GM12878 (cell line): ENCODE measurements around the gene ARFIP1. TPM values are rescaled to one million over a fixed set of nuclear protein-coding genes. Genes with fewer than 3 reads are reported as not detected.

ENCODE experiments used
- ATAC-seq: fragments of 200-7000 bp; cut with Tn5 transposase; 3 replicates; pipeline ENCODE4 v1.9.1; 2020; ENCODE audit warnings: mild to moderate bottlenecking, moderate library complexity
- BruUV-seq: library from RNA; stranded (reverse); fragments of 400-500 nt; replicated peaks from 2 replicates; lab custom pipeline; 2021; lab: Mats Ljungman, UMichigan
- CTCF ChIA-PET: fragments of 300-600 bp; sonication (Branson Sonifier 250); formaldehyde crosslinking; extraction: SDS; loops from one replicate; lab custom pipeline; 2021; ENCODE audit warnings: inconsistent platforms; lab: Yijun Ruan, JAX
- POLR2A ChIA-PET: fragments of 350-600 bp; formaldehyde crosslinking; extraction: SDS; loops from one replicate; lab custom pipeline; 2021; ENCODE audit warnings: inconsistent platforms; lab: Charles Lee
- RAD21 ChIA-PET: fragments of 300-600 bp; sonication (Branson Sonifier 250); formaldehyde crosslinking; loops from one replicate; lab custom pipeline; 2023; ENCODE audit warnings: antibody characterized with exemption; ENCODE audit not compliant: unreplicated experiment; lab: Charles Lee
- SMC1A ChIA-PET: fragments of 300-600 bp; sonication (Branson Sonifier 250); formaldehyde crosslinking; loops from one replicate; lab custom pipeline; 2023; ENCODE audit not compliant: unreplicated experiment, uncharacterized antibody; lab: Charles Lee
- DNase-seq: peaks from one replicate; pipeline ENCODE4 v3.0.0-alpha.2; 2011; ENCODE audit warnings: low read depth, low spot score
- FAIRE-seq: peaks from 3 replicates; lab custom pipeline; 2011; peaks lifted over from hg19 to GRCh38; lab: Jason Lieb, UNC
- H2AFZ ChIP-seq: 2 replicates; pipeline ENCODE4 v1.6.0; 2011; ENCODE audit warnings: low read depth, low read length, control low read depth; ENCODE audit not compliant: control insufficient read depth
- H3K27ac ChIP-seq: 2 replicates; pipeline ENCODE4 v1.5.1; 2011; ENCODE audit warnings: control low read depth; ENCODE audit not compliant: control insufficient read depth, insufficient read depth
- H3K27me3 ChIP-seq, 2 experiments: replicated peaks in 1 of 2; 2 replicates each; pipeline versions ENCODE4 v1.6.0 to v1.6.1; 2011; ENCODE audit warnings: low read length in 1 of 2; ENCODE audit not compliant: control insufficient read depth in 2 of 2, insufficient read depth in 2 of 2
- H3K36me3 ChIP-seq, 2 experiments: 2 replicates each; pipeline ENCODE4 v1.5.1; 2011; ENCODE audit warnings: low read length in 1 of 2; ENCODE audit not compliant: control insufficient read depth in 2 of 2, insufficient read depth in 2 of 2
- H3K4me1 ChIP-seq: 2 replicates; pipeline ENCODE4 v1.6.1; 2011; ENCODE audit warnings: mild to moderate bottlenecking, low read length, moderate library complexity, mixed read lengths; ENCODE audit not compliant: control insufficient read depth, insufficient read depth
- H3K4me2 ChIP-seq: 2 replicates; pipeline ENCODE4 v1.6.0; 2011; ENCODE audit warnings: control low read depth; ENCODE audit not compliant: control insufficient read depth, insufficient read depth
- H3K4me3 ChIP-seq: fragments of 200-600 bp; sonication (generic); 2 replicates; pipeline ENCODE4 v1.5.1; 2016
- H3K79me2 ChIP-seq: 2 replicates; pipeline ENCODE4 v1.6.0; 2011; ENCODE audit warnings: low read length; ENCODE audit not compliant: control insufficient read depth, insufficient read depth
- H3K9ac ChIP-seq: 2 replicates; pipeline ENCODE4 v1.8.0; 2011; ENCODE audit warnings: low read length, control low read depth, mixed read lengths; ENCODE audit not compliant: control insufficient read depth, insufficient read depth
- H3K9me3 ChIP-seq: replicated peaks from 3 replicates; pipeline ENCODE4 v1.5.1; 2011; ENCODE audit warnings: mild to moderate bottlenecking, low read length; ENCODE audit not compliant: control insufficient read depth, insufficient read depth
- H4K20me1 ChIP-seq: 2 replicates; pipeline ENCODE4 v1.6.0; 2011; ENCODE audit not compliant: control insufficient read depth, insufficient read depth
- ASH2L ChIP-seq: fragments of 300-600, 200-600 bp; sonication (generic); IDR thresholded peaks from 2 replicates; pipeline ENCODE4 v1.6.1; 2017; ENCODE audit warnings: low read depth, mild to moderate bottlenecking, borderline replicate concordance
- BMI1 ChIP-seq: fragments of 450-650 bp; IDR thresholded peaks from 2 replicates; pipeline ENCODE4 v1.6.1; 2016; ENCODE audit warnings: mild to moderate bottlenecking, moderate library complexity, borderline replicate concordance
- CHD2 ChIP-seq: IDR thresholded peaks from 2 replicates; pipeline ENCODE4 v1.6.1; 2011; ENCODE audit warnings: low read depth, low read length, improper control_type of control experiment, borderline replicate concordance
- CREM ChIP-seq: IDR thresholded peaks from 2 replicates; pipeline ENCODE4 v1.6.1; 2014; ENCODE audit warnings: antibody characterized with exemption, low read depth
- DPF2 ChIP-seq: fragments of 450-650 bp; IDR thresholded peaks from 2 replicates; pipeline ENCODE4 v1.6.1; 2017; ENCODE audit warnings: mild to moderate bottlenecking
- E2F8 ChIP-seq: fragments of 450-650 bp; IDR thresholded peaks from 2 replicates; pipeline ENCODE4 v1.6.1; 2018; ENCODE audit warnings: mild to moderate bottlenecking, low read depth, moderate library complexity; ENCODE audit not compliant: partially characterized antibody
- EED ChIP-seq: sonication (generic); IDR thresholded peaks from 2 replicates; pipeline ENCODE4 v1.6.1; 2016; ENCODE audit warnings: antibody characterized with exemption, low read depth
- ESRRA ChIP-seq: IDR thresholded peaks from 2 replicates; pipeline ENCODE4 v1.6.1; 2012; ENCODE audit warnings: mild to moderate bottlenecking, low read length, improper control_type of control experiment
- FOXK2 ChIP-seq: fragments of 450-650 bp; IDR thresholded peaks from 2 replicates; pipeline ENCODE4 v1.6.1; 2017; ENCODE audit warnings: mild to moderate bottlenecking, moderate library complexity
- PML ChIP-seq: IDR thresholded peaks from 2 replicates; pipeline ENCODE4 v1.6.1; 2012; ENCODE audit warnings: low read length, inconsistent platforms
- RCOR1 ChIP-seq: conservative IDR thresholded peaks from 2 replicates; pipeline ENCODE4 v1.6.1; 2012; ENCODE audit warnings: low read depth, low read length, improper control_type of control experiment
- SKIL ChIP-seq: fragments of 450-650 bp; IDR thresholded peaks from 2 replicates; pipeline ENCODE4 v1.6.1; 2017; ENCODE audit warnings: mild to moderate bottlenecking, low read depth, inconsistent platforms; ENCODE audit not compliant: poor library complexity, severe bottlenecking
- SMAD5 ChIP-seq: IDR thresholded peaks from 2 replicates; pipeline ENCODE4 v1.6.1; 2016; ENCODE audit warnings: antibody characterized with exemption, low read depth
- SREBF1 ChIP-seq: IDR thresholded peaks from 2 replicates; pipeline ENCODE4 v1.6.1; 2012; ENCODE audit warnings: mild to moderate bottlenecking, low read length
- YY1 ChIP-seq: IDR thresholded peaks from 2 replicates; pipeline ENCODE4 v1.6.1; 2011; ENCODE audit warnings: low read depth, mild to moderate bottlenecking, low read length
- ZBED1 ChIP-seq: IDR thresholded peaks from 2 replicates; pipeline ENCODE4 v1.6.1; 2016; ENCODE audit warnings: borderline replicate concordance
- ZNF24 ChIP-seq: fragments of 450-650 bp; IDR thresholded peaks from 2 replicates; pipeline ENCODE4 v1.6.1; 2017; ENCODE audit warnings: antibody characterized with exemption, mild to moderate bottlenecking
- WGBS: methylation state at CpG from one replicate; pipeline ENCODE4 v1.1.6; 2016; ENCODE audit warnings: low lambda C conversion rate; ENCODE audit not compliant: insufficient replicate concordance, insufficient coverage; ENCODE audit errors: missing lambda C conversion rate; 5-methylcytosine and 5-hydroxymethylcytosine counted together
- in situ Hi-C: fragments of 300-500 bp; cut with MboI; formaldehyde crosslinking; loops from 9 replicates; pipeline ENCODE4 v1.14.3; 2018; ENCODE audit warnings: mixed read lengths
- intact Hi-C: fragments of 100-400 bp; cut with micrococcal nuclease; formaldehyde crosslinking; loops from one replicate; pipeline ENCODE4 v1.14.2; 2022; ENCODE audit not compliant: unreplicated experiment
- polyA plus RNA-seq, 11 experiments: library from polyadenylated mRNA; depleted of rRNA in 4 of 11; unstranded in 6 of 11; stranded (reverse) in 5 of 11; fragments of >200 nt; fragmentation: Nextera tagmentation in 4 of 11; fragmentation: Illumina TruSeq in 1 of 11; extraction: Ambion mirVana in 4 of 11; extraction: Trizol in 1 of 11; gene quantifications; 1 replicate in 1 of 11; 2 replicates in 10 of 11; pipeline versions ENCODE4 v1.2.1 to v1.2.3, GENCODE V29; 2011 to 2016; ENCODE audit warnings: inconsistent platforms in 2 of 11, missing spikeins in 2 of 11, low read depth in 1 of 11
- total RNA-seq, 4 experiments: library from RNA; depleted of rRNA in 3 of 4; stranded (reverse); fragments of >200 nt in 3 of 4; fragmentation: Illumina TruSeq in 1 of 4; extraction: Trizol in 1 of 4; gene quantifications; 2 replicates each; pipeline versions ENCODE4 v1.2.1 to v1.2.3, GENCODE V29; 2013 to 2021
- TF ChIP-seq, protein P1 (sequence below): IDR thresholded peaks from 2 replicates; pipeline ENCODE4 v1.6.1; 2012; ENCODE audit warnings: low read depth, low read length, improper control_type of control experiment
- TF ChIP-seq, protein P2 (sequence below): IDR thresholded peaks from 2 replicates; pipeline ENCODE4 v1.6.1; 2012; ENCODE audit warnings: low read length, inconsistent platforms

The ARFIP1 gene
- total and polyA plus RNA-seq, 10 of the 15 experiments (the other 5 are each of a cell fraction or from before 2014, with no cell fraction given) = 9.5 to 21.7 (median 15.4) TPM

DNA sequence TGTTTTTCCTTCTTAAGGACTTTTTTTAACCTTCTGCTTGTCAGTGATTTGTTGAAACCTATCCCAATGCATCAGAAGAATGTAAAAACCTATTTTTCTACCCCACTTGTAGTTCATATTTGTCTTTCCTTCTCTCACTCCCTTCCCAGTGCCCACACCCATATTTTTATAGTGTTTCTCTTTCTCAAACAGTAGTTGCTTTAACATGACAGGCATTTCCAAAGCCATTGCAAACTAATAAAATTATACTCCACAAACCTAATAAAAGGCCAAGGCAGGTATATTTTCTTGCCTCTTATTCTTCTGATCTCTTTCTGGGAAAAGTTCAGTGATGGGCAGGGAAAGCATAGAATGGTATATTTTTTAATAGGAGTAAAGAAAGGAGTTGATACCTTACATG is 120.6 kb downstream of the ARFIP1 start (continued):
- TF ChIP-seq E2F8 = no peak
- TF ChIP-seq, all 136 proteins: peak for 0

DNA sequence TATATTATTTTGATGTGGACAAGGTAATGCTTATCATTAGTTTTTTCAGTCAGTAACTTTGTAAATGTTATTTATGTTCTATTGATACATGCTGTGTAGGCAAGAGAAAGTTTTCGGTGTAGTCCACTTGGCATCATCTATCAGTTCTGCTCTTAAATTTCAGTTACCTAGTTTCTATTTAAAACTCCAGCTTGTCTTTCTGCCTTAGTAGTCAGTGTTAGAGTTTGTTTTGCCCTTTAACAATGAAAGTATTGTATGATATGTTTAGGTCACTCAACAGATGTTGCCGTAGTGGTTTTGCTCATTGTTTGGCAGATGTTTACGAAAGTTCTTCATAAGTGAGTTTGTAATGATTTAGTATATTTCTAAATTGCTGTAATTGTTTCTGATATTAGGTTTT is 121.5 kb downstream of the ARFIP1 start:
- H2AFZ ChIP-seq = no peak overlapping the region
- in situ Hi-C loops (no loop called here), intact Hi-C loops (no loop called here)
- ChIA-PET SMC1A (no interaction called here), POLR2A (no interaction called here), RAD21 (no interaction called here), CTCF (no interaction called here)
- H3K36me3 ChIP-seq = no peaks in the 10 kb centered on the region; a peak in 1 of 4 replicates
- no peaks in the 10 kb centered on the region for H3K79me2 ChIP-seq
- no peaks in the 10 kb centered on the region for H3K4me1 ChIP-seq
- no peaks in the 10 kb centered on the region for H3K27me3 ChIP-seq
- DNase-seq = no peak
- no peak overlapping the region for H3K27ac ChIP-seq
- no peak for TF ChIP-seq ESRRA
- TF ChIP-seq ZBED1 = no peak
- TF ChIP-seq DPF2 = no peak
- TF ChIP-seq ASH2L = no peak
- TF ChIP-seq BMI1 = no peak
- TF ChIP-seq SKIL = no peak
- TF ChIP-seq ZNF24 = no peak
- no peak for TF ChIP-seq PML
- TF ChIP-seq FOXK2 = no peak
- no peak for TF ChIP-seq CREM
- no peak for TF ChIP-seq SREBF1
- TF ChIP-seq, protein P1, sequence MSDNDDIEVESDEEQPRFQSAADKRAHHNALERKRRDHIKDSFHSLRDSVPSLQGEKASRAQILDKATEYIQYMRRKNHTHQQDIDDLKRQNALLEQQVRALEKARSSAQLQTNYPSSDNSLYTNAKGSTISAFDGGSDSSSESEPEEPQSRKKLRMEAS = no peak
- TF ChIP-seq, protein P2, sequence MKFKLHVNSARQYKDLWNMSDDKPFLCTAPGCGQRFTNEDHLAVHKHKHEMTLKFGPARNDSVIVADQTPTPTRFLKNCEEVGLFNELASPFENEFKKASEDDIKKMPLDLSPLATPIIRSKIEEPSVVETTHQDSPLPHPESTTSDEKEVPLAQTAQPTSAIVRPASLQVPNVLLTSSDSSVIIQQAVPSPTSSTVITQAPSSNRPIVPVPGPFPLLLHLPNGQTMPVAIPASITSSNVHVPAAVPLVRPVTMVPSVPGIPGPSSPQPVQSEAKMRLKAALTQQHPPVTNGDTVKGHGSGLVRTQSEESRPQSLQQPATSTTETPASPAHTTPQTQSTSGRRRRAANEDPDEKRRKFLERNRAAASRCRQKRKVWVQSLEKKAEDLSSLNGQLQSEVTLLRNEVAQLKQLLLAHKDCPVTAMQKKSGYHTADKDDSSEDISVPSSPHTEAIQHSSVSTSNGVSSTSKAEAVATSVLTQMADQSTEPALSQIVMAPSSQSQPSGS = no peak
- no peak for TF ChIP-seq YY1
- no peak for TF ChIP-seq SMAD5
- TF ChIP-seq RCOR1 = no peak
- TF ChIP-seq CHD2 = no peak
- no peak for TF ChIP-seq EED
- 100% methylated on average over 3 of the region's 3 CpGs for WGBS
- H3K4me3 ChIP-seq = no peak overlapping the region
- no TSS peak for BruUV-seq
- no peak for ATAC-seq
- no peak overlapping the region for H3K4me2 ChIP-seq
- H3K9me3 ChIP-seq = no peaks in the 10 kb centered on the region; the same call in 2 of the 3 replicates
- H3K9ac ChIP-seq = no peak overlapping the region
- H4K20me1 ChIP-seq = no peaks in the 10 kb centered on the region
- FAIRE-seq = no peak
